ENCODE results near the gene IL4I1.
"Not testable (repeated sequence)": the region's sequence is repeated elsewhere in the genome, so short reads cannot be mapped to it uniquely, and the experiment has no call there.

GRCh38 chr19:49944567-49944966, 47.9 kb upstream of the IL4I1 start:
- not testable (repeated sequence) for TF ChIP-seq YY1 (IDR thresholded peaks at IDR 0.05; ENCODE audit: insufficient read depth, insufficient read length); SUZ12 (IDR thresholded peaks at IDR 0.05; ENCODE audit: extremely low read depth, insufficient read depth, insufficient read length)
